ENCODE results near the gene POMGNT1. TPM values are rescaled to one million over a fixed set of nuclear protein-coding genes. Genes with fewer than 3 reads are reported as not detected.

The POMGNT1 gene
- total RNA-seq, 1 donor from 2014 or later, result 142 TPM

DNA sequence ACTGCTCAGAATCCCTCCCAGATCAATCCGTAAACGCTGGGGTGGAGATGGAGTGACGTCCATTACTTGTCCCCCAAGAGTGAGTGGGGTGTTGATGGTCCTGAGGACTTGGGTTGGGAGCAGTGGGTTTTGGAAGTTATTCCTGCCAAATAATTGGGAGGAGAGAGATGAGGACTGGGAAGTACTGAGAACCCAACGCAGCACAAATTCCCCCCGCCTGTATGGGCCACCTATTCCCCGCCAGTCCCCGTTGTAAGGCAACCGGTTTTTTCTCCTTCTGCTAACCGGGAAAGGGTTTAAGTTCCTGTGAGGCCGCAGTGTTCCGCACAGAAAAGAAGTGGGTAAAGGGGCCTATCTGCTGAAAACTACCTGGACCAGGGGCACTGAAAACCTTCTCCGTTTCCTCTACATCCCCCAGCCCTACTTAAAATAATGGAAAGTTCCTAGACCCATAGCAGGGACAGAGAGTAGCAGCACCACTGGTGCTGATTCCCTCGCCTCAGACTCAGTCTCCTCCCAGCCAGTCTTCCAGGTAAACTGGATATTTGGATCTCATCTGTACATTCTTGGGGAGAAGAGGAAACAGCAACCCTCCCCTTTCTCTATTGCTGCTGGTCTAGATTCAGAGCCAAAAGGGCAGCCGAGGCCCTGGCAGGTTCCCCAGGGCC is 5.6 kb upstream of the POMGNT1 start:
- no peaks in the 10 kb centered on the region for H3K27me3 ChIP-seq (ENCODE audit: low read depth)
- H3K9me3 ChIP-seq (replicated peaks), result no peaks in the 10 kb centered on the region
- H3K27ac ChIP-seq (replicated peaks), result peak overlapping the region; percentile 91
- H3K36me3 ChIP-seq, result no peaks in the 10 kb centered on the region
- peak overlapping the region; percentile 90 for H3K4me3 ChIP-seq
- no peak for DNase-seq
- intact Hi-C loops (cut with micrococcal nuclease), result no loop called here
- H3K4me1 ChIP-seq, result peaks cover 56% of the 10 kb centered on the region
- TF ChIP-seq CTCF (IDR thresholded peaks at IDR 0.05; ENCODE audit: borderline replicate concordance), result no peak

GRCh38 chr1:46199233-46199749 is 1.1 kb upstream of the POMGNT1 start:
- peak overlapping the region; percentile 77 for H3K4me3 ChIP-seq
- TF ChIP-seq CTCF (IDR thresholded peaks at IDR 0.05; ENCODE audit: borderline replicate concordance), result no peak

DNA sequence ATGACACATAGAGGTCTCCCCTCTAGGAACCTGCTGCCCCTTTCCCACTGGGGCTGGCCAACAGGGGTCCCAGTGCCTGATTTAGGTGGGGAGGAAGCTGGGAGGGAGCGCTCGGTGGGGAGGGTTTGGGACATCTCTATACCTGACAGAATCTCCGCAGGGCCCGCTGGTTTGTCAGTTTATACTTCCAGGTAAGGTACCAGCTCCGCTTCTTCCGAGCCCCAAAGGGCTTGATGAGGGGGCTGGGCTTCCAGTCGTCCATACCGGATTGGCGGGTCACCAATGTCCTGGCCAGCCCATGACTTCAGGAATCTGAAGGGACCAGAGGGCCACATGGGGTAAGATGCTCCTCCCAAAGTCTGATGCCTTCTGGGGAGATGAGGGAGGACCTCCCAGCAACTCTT is 672 bp downstream of the POMGNT1 start:
- intact Hi-C loops (cut with micrococcal nuclease), result no loop called here

More at GRCh38 chr1:46199233-46199749, 1.1 kb upstream of the POMGNT1 start:
- no peak for DNase-seq
- H3K9me3 ChIP-seq (replicated peaks), result no peaks in the 10 kb centered on the region
- H3K27ac ChIP-seq (replicated peaks), result peak overlapping the region; percentile 92
- peaks cover 14% of the 10 kb centered on the region for H3K36me3 ChIP-seq
- intact Hi-C loops (cut with micrococcal nuclease), result no loop called here
- H3K4me1 ChIP-seq, result peaks cover 69% of the 10 kb centered on the region
- no peaks in the 10 kb centered on the region for H3K27me3 ChIP-seq (ENCODE audit: low read depth)

DNA sequence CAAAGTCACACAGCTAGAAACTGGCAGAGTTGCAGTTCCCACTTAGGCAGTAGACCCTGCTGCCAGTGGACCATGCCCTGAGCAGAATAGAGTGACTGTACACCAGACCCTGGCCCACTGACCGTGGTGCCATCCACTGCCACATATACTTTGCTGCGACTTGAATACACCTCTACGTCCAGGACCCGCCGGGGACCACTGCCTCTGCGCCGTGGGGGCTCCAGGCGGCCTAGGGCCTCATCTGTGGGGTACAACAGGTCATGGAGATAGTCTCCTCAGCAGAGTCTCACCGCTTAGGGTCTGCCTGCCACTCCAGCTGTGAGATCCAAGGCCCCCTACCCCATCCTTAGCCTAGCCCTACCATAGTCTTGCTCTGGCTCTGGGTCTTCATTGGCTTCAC is 1.6 kb downstream of the POMGNT1 start:
- no peak for TF ChIP-seq CTCF (IDR thresholded peaks at IDR 0.05; ENCODE audit: borderline replicate concordance)
- intact Hi-C loops (cut with micrococcal nuclease), result no loop called here
- DNase-seq, result no peak
- H3K36me3 ChIP-seq, result peaks cover 40% of the 10 kb centered on the region
- H3K4me3 ChIP-seq, result no peak overlapping the region
- H3K9me3 ChIP-seq (replicated peaks), result no peaks in the 10 kb centered on the region
- peaks cover 47% of the 10 kb centered on the region for H3K4me1 ChIP-seq
- H3K27me3 ChIP-seq (ENCODE audit: low read depth), result no peaks in the 10 kb centered on the region
- H3K27ac ChIP-seq (replicated peaks), result peak overlapping the region; percentile 92

More for the DNA sequence above, 672 bp downstream of the POMGNT1 start:
- no peaks in the 10 kb centered on the region for H3K9me3 ChIP-seq (replicated peaks)
- peak overlapping the region; percentile 77 for H3K4me3 ChIP-seq
- no peak for TF ChIP-seq CTCF (IDR thresholded peaks at IDR 0.05; ENCODE audit: borderline replicate concordance)
- H3K36me3 ChIP-seq, result peaks cover 31% of the 10 kb centered on the region
- H3K27ac ChIP-seq (replicated peaks), result peak overlapping the region; percentile 92
- no peak for DNase-seq
- H3K4me1 ChIP-seq, result peaks cover 51% of the 10 kb centered on the region
- no peaks in the 10 kb centered on the region for H3K27me3 ChIP-seq (ENCODE audit: low read depth)

DNA sequence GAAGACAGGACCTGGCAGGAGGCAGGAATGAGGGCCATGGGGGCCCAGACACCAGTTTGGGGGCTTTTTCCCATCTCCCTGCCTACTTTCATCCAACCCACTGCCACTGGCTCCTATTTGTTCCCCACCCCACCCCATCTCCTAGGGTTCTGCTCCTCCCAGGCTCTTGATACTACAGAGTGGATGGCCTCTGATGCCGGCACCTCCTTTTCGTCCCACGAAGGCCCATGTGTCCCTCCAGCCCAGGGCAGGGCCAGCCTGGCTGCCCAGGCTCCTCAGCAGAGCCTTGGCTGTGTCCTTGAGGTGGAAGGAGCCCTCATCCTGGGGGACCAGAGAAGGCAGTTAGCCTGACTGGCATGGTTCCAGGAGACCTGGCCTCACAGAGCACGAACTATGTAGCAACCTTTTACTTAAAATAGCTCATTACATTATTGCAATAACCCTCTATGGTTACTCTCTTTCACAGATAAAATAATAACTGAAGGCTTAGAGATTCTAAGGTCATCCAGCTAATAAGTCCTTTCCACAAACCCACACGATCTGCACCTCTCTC is 3.5 kb downstream of the POMGNT1 start:
- Histone ChIP-seq H3K27ac (replicated peaks) (peak overlapping the region; percentile 92), H3K27me3 (ENCODE audit: low read depth) (no peaks in the 10 kb centered on the region), H3K4me3 (no peak overlapping the region), H3K9me3 (replicated peaks) (no peaks in the 10 kb centered on the region), H3K36me3 (peaks cover 56% of the 10 kb centered on the region), H3K4me1 (peaks cover 47% of the 10 kb centered on the region)
- intact Hi-C loops (cut with micrococcal nuclease), result no loop called here
- TF ChIP-seq CTCF (IDR thresholded peaks at IDR 0.05; ENCODE audit: borderline replicate concordance), result no peak
- DNase-seq, result no peak

Measured in left ventricle myocardium inferior (tissue), 1 donor.